H1 (cell line): ENCODE data around the gene ZMYND12. TPM values are rescaled to one million over a fixed set of nuclear protein-coding genes. Genes with fewer than 3 reads are reported as not detected.

Experiments
- BCL11A ChIP-seq, 2 experiments: IDR thresholded peaks; one replicate each; pipeline ENCODE4 v1.6.1; 2011; ENCODE audit warnings: low read depth in 2 of 2, low read length in 2 of 2, mild to moderate bottlenecking in 2 of 2
- EZH2 ChIP-seq: fragments of 200-600 bp; sonication (generic); IDR thresholded peaks from 2 replicates; pipeline ENCODE4 v1.7.1; 2012; ENCODE audit warnings: low read depth, mild to moderate bottlenecking, moderate library complexity, low read length, inconsistent platforms; ENCODE audit not compliant: severe bottlenecking
- HDAC2 ChIP-seq, 2 experiments: fragments of 300-600 bp in 1 of 2; sonication (generic) in 1 of 2; IDR thresholded peaks; 2 replicates each; pipeline ENCODE4 v1.6.1; 2011 to 2012; ENCODE audit warnings: low read depth in 2 of 2, low read length in 2 of 2, mild to moderate bottlenecking in 2 of 2, moderate library complexity in 2 of 2, borderline replicate concordance in 1 of 2, inconsistent platforms in 1 of 2
- POLR2AphosphoS5 ChIP-seq: IDR thresholded peaks from 2 replicates; pipeline ENCODE4 v1.6.1; 2011; ENCODE audit warnings: low read depth, low read length
- SIN3A ChIP-seq, 2 experiments: IDR thresholded peaks in 1 of 2; conservative IDR thresholded peaks in 1 of 2; 2 replicates each; pipeline ENCODE4 v1.6.1; 2011 to 2012; ENCODE audit warnings: low read length in 2 of 2, improper control_type of control experiment in 1 of 2, low read depth in 1 of 2, mild to moderate bottlenecking in 1 of 2
- SP2 ChIP-seq: IDR thresholded peaks from 2 replicates; pipeline ENCODE4 v1.6.1; 2012; ENCODE audit warnings: mild to moderate bottlenecking, low read length, inconsistent platforms
- polyA plus RNA-seq, 7 experiments: library from polyadenylated mRNA; depleted of rRNA in 3 of 7; stranded (reverse) in 5 of 7; unstranded in 2 of 7; fragments of >200 nt in 5 of 7; fragments of 200-250 nt in 2 of 7; gene quantifications; 1 replicate in 5 of 7; 2 replicates in 1 of 7; 4 replicates in 1 of 7; pipeline versions ENCODE4 v1.2.1 to v1.2.3, GENCODE V29; 2011 to 2013; ENCODE audit warnings: missing spikeins in 2 of 7, mixed read lengths in 2 of 7
- total RNA-seq: library from RNA; stranded (reverse); fragmentation: NEBNext Ultra II Directional; extraction: Animal tissue kit (Norgen Biotek cat#: 25700); gene quantifications from 2 replicates; pipeline ENCODE4 v1.2.1, GENCODE V29; 2021

Gene ZMYND12
- total and polyA plus RNA-seq, 2 of the 8 experiments (the other 6 are each of a cell fraction or from before 2014, with no cell fraction given), result 0.62 TPM; not detected in 1

GRCh38 chr1:42418516-42418915, 37.3 kb downstream of the ZMYND12 start (continued):
- no peak for TF ChIP-seq SP2
- no peak for TF ChIP-seq SIN3A (conservative IDR thresholded peaks at IDR 0.05 in 1 of 2, IDR thresholded peaks at IDR 0.05 in 1 of 2; ENCODE audit: low read depth in 1 of 2, low read length in 2 of 2)
- no peak for TF ChIP-seq BCL11A (IDR thresholded peaks at IDR 0.05; ENCODE audit: low read depth in 2 of 2, low read length in 2 of 2)
- no peak for TF ChIP-seq EZH2
- TF ChIP-seq HDAC2 (IDR thresholded peaks at IDR 0.05; ENCODE audit: borderline replicate concordance in 1 of 2, low read depth in 2 of 2, low read length in 2 of 2), result no peak
- no peak for TF ChIP-seq POLR2AphosphoS5
